GM12878 (cell line): ENCODE data around the gene CIB4. TPM values are rescaled to one million over a fixed set of nuclear protein-coding genes. Genes with fewer than 3 reads are reported as not detected.

Source experiments
- ATAC-seq: fragments of 200-7000 bp; cut with Tn5 transposase; 3 replicates; pipeline ENCODE4 v1.9.1; 2020; ENCODE audit warnings: mild to moderate bottlenecking, moderate library complexity
- BruUV-seq: library from RNA; stranded (reverse); fragments of 400-500 nt; replicated peaks from 2 replicates; lab custom pipeline; 2021; lab: Mats Ljungman, UMichigan
- CTCF ChIA-PET: fragments of 300-600 bp; sonication (Branson Sonifier 250); formaldehyde crosslinking; extraction: SDS; loops from one replicate; lab custom pipeline; 2021; ENCODE audit warnings: inconsistent platforms; lab: Yijun Ruan, JAX
- POLR2A ChIA-PET: fragments of 350-600 bp; formaldehyde crosslinking; extraction: SDS; loops from one replicate; lab custom pipeline; 2021; ENCODE audit warnings: inconsistent platforms; lab: Charles Lee
- RAD21 ChIA-PET: fragments of 300-600 bp; sonication (Branson Sonifier 250); formaldehyde crosslinking; loops from one replicate; lab custom pipeline; 2023; ENCODE audit warnings: antibody characterized with exemption; ENCODE audit not compliant: unreplicated experiment; lab: Charles Lee
- SMC1A ChIA-PET: fragments of 300-600 bp; sonication (Branson Sonifier 250); formaldehyde crosslinking; loops from one replicate; lab custom pipeline; 2023; ENCODE audit not compliant: unreplicated experiment, uncharacterized antibody; lab: Charles Lee
- DNase-seq: peaks from one replicate; pipeline ENCODE4 v3.0.0-alpha.2; 2011; ENCODE audit warnings: low read depth, low spot score
- FAIRE-seq: peaks from 3 replicates; lab custom pipeline; 2011; peaks lifted over from hg19 to GRCh38; lab: Jason Lieb, UNC
- H2AFZ ChIP-seq: 2 replicates; pipeline ENCODE4 v1.6.0; 2011; ENCODE audit warnings: low read depth, low read length, control low read depth; ENCODE audit not compliant: control insufficient read depth
- H3K27ac ChIP-seq: 2 replicates; pipeline ENCODE4 v1.5.1; 2011; ENCODE audit warnings: control low read depth; ENCODE audit not compliant: control insufficient read depth, insufficient read depth
- H3K27me3 ChIP-seq, 2 experiments: replicated peaks in 1 of 2; 2 replicates each; pipeline versions ENCODE4 v1.6.0 to v1.6.1; 2011; ENCODE audit warnings: low read length in 1 of 2; ENCODE audit not compliant: control insufficient read depth in 2 of 2, insufficient read depth in 2 of 2
- H3K36me3 ChIP-seq, 2 experiments: 2 replicates each; pipeline ENCODE4 v1.5.1; 2011; ENCODE audit warnings: low read length in 1 of 2; ENCODE audit not compliant: control insufficient read depth in 2 of 2, insufficient read depth in 2 of 2
- H3K4me1 ChIP-seq: 2 replicates; pipeline ENCODE4 v1.6.1; 2011; ENCODE audit warnings: mild to moderate bottlenecking, low read length, moderate library complexity, mixed read lengths; ENCODE audit not compliant: control insufficient read depth, insufficient read depth
- H3K4me2 ChIP-seq: 2 replicates; pipeline ENCODE4 v1.6.0; 2011; ENCODE audit warnings: control low read depth; ENCODE audit not compliant: control insufficient read depth, insufficient read depth
- H3K4me3 ChIP-seq: fragments of 200-600 bp; sonication (generic); 2 replicates; pipeline ENCODE4 v1.5.1; 2016
- H3K79me2 ChIP-seq: 2 replicates; pipeline ENCODE4 v1.6.0; 2011; ENCODE audit warnings: low read length; ENCODE audit not compliant: control insufficient read depth, insufficient read depth
- H3K9ac ChIP-seq: 2 replicates; pipeline ENCODE4 v1.8.0; 2011; ENCODE audit warnings: low read length, control low read depth, mixed read lengths; ENCODE audit not compliant: control insufficient read depth, insufficient read depth
- H3K9me3 ChIP-seq: replicated peaks from 3 replicates; pipeline ENCODE4 v1.5.1; 2011; ENCODE audit warnings: mild to moderate bottlenecking, low read length; ENCODE audit not compliant: control insufficient read depth, insufficient read depth
- H4K20me1 ChIP-seq: 2 replicates; pipeline ENCODE4 v1.6.0; 2011; ENCODE audit not compliant: control insufficient read depth, insufficient read depth
- CBFB ChIP-seq: IDR thresholded peaks from 2 replicates; pipeline ENCODE4 v1.6.1; 2016; ENCODE audit warnings: antibody characterized with exemption, low read depth
- CTCF ChIP-seq, 3 experiments: IDR thresholded peaks in 2 of 3; conservative IDR thresholded peaks in 1 of 3; 2 replicates each; pipeline ENCODE4 v1.5.1; 2011; ENCODE audit warnings: low read depth in 3 of 3, low read length in 3 of 3, mild to moderate bottlenecking in 3 of 3, control low read depth in 2 of 3, moderate library complexity in 2 of 3, inconsistent platforms in 1 of 3, mixed read lengths in 1 of 3; ENCODE audit not compliant: control insufficient read depth in 2 of 3, insufficient read depth in 1 of 3; ENCODE audit errors: extremely low read depth in 1 of 3
- HDAC6 ChIP-seq: fragments of 200-600 bp; sonication (generic); IDR thresholded peaks from one replicate; pipeline ENCODE4 v1.8.0; 2017; ENCODE audit warnings: antibody characterized with exemption; ENCODE audit not compliant: unreplicated experiment
- IKZF2 ChIP-seq, 2 experiments: fragments of 450-650 bp; IDR thresholded peaks; 2 replicates each; pipeline ENCODE4 v1.6.1; 2017; ENCODE audit warnings: mild to moderate bottlenecking in 2 of 2, moderate library complexity in 2 of 2
- TCF12 ChIP-seq: IDR thresholded peaks from 2 replicates; pipeline ENCODE4 v1.6.1; 2011; ENCODE audit warnings: low read depth, mild to moderate bottlenecking, low read length
- WGBS: methylation state at CpG from one replicate; pipeline ENCODE4 v1.1.6; 2016; ENCODE audit warnings: low lambda C conversion rate; ENCODE audit not compliant: insufficient replicate concordance, insufficient coverage; ENCODE audit errors: missing lambda C conversion rate; 5-methylcytosine and 5-hydroxymethylcytosine counted together
- in situ Hi-C: fragments of 300-500 bp; cut with MboI; formaldehyde crosslinking; loops from 9 replicates; pipeline ENCODE4 v1.14.3; 2018; ENCODE audit warnings: mixed read lengths
- intact Hi-C: fragments of 100-400 bp; cut with micrococcal nuclease; formaldehyde crosslinking; loops from one replicate; pipeline ENCODE4 v1.14.2; 2022; ENCODE audit not compliant: unreplicated experiment
- polyA plus RNA-seq, 11 experiments: library from polyadenylated mRNA; depleted of rRNA in 4 of 11; unstranded in 6 of 11; stranded (reverse) in 5 of 11; fragments of >200 nt; fragmentation: Nextera tagmentation in 4 of 11; fragmentation: Illumina TruSeq in 1 of 11; extraction: Ambion mirVana in 4 of 11; extraction: Trizol in 1 of 11; gene quantifications; 1 replicate in 1 of 11; 2 replicates in 10 of 11; pipeline versions ENCODE4 v1.2.1 to v1.2.3, GENCODE V29; 2011 to 2016; ENCODE audit warnings: inconsistent platforms in 2 of 11, missing spikeins in 2 of 11, low read depth in 1 of 11
- total RNA-seq, 4 experiments: library from RNA; depleted of rRNA in 3 of 4; stranded (reverse); fragments of >200 nt in 3 of 4; fragmentation: Illumina TruSeq in 1 of 4; extraction: Trizol in 1 of 4; gene quantifications; 2 replicates each; pipeline versions ENCODE4 v1.2.1 to v1.2.3, GENCODE V29; 2013 to 2021
- TF ChIP-seq, protein P1 (sequence below): IDR thresholded peaks from 2 replicates; pipeline ENCODE4 v1.6.1; 2012; ENCODE audit warnings: low read depth, low read length, improper control_type of control experiment

CIB4 gene
- total and polyA plus RNA-seq, 10 of the 15 experiments (the other 5 are each of a cell fraction or from before 2014, with no cell fraction given): not detected

GRCh38 chr2:26582890-26583289, 58.3 kb downstream of the CIB4 start:
- SMC1A ChIA-PET: no interaction called here
- CTCF ChIA-PET: no interaction called here
- H4K20me1 ChIP-seq: no peaks in the 10 kb centered on the region
- H3K36me3 ChIP-seq: no peaks in the 10 kb centered on the region
- H3K27me3 ChIP-seq: peaks cover 5 to 7% of the 10 kb centered on the region in 2 experiments; a peak in 3 of 4 replicates
- POLR2A ChIA-PET: no interaction called here
- no peak overlapping the region for H3K9ac ChIP-seq
- no peak for DNase-seq
- BruUV-seq: no TSS peak
- RAD21 ChIA-PET: no interaction called here
- no peak overlapping the region for H2AFZ ChIP-seq
- H3K79me2 ChIP-seq: no peaks in the 10 kb centered on the region
- WGBS: 12% methylated on average over 5 of the region's 5 CpGs
- FAIRE-seq: no peak
- no peak for TF ChIP-seq CBFB
- no peak for TF ChIP-seq CTCF (IDR thresholded peaks at IDR 0.05 in 2 of 3, conservative IDR thresholded peaks at IDR 0.05 in 1 of 3; ENCODE audit: control insufficient read depth in 2 of 3, extremely low read depth in 1 of 3, insufficient read depth in 1 of 3, low read depth in 3 of 3, low read length in 3 of 3)
- no peak for TF ChIP-seq HDAC6
- TF ChIP-seq, protein P1, sequence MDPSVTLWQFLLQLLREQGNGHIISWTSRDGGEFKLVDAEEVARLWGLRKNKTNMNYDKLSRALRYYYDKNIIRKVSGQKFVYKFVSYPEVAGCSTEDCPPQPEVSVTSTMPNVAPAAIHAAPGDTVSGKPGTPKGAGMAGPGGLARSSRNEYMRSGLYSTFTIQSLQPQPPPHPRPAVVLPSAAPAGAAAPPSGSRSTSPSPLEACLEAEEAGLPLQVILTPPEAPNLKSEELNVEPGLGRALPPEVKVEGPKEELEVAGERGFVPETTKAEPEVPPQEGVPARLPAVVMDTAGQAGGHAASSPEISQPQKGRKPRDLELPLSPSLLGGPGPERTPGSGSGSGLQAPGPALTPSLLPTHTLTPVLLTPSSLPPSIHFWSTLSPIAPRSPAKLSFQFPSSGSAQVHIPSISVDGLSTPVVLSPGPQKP: no peak
- TF ChIP-seq IKZF2 (IDR thresholded peaks at IDR 0.05): no peak
- no peak for TF ChIP-seq TCF12
- intact Hi-C loops (no loop called here), in situ Hi-C loops (no loop called here)
- no peak overlapping the region for H3K27ac ChIP-seq
- no peaks in the 10 kb centered on the region for H3K4me1 ChIP-seq
- no peak for ATAC-seq
- H3K9me3 ChIP-seq: no peaks in the 10 kb centered on the region
- no peak overlapping the region for H3K4me2 ChIP-seq
- no peak overlapping the region for H3K4me3 ChIP-seq
